Lung (tissue), 12 donors: ENCODE results near the gene ADAM30. TPM values are rescaled to one million over a fixed set of nuclear protein-coding genes. Genes with fewer than 3 reads are reported as not detected.

Experiments
- ATAC-seq: fragments of 200-7000 bp; cut with Tn5 transposase; one replicate; pipeline ENCODE4 v1.9.1; 2020; ENCODE audit warnings: moderate number of reproducible peaks; ENCODE audit not compliant: insufficient read depth, low FRiP score
- DNase-seq, 3 donors: peaks; one replicate each; pipeline ENCODE4 v3.0.0-alpha.2; 2013 to 2017
- H3K27ac ChIP-seq, 2 donors: one replicate each; pipeline ENCODE4 v1.5.1; 2013; ENCODE audit warnings: mild to moderate bottlenecking in 2 of 2, moderate library complexity in 2 of 2, control low read depth in 1 of 2, inconsistent platforms in 1 of 2, low read depth in 1 of 2, low read length in 1 of 2
- H3K27me3 ChIP-seq, 3 donors: one replicate each; pipeline ENCODE4 v1.5.1; 2013; ENCODE audit warnings: low read length in 2 of 3; ENCODE audit not compliant: control insufficient read depth in 3 of 3, insufficient read depth in 3 of 3
- H3K36me3 ChIP-seq, 4 donors: one replicate each; pipeline ENCODE4 v1.5.1; 2013; ENCODE audit warnings: low read length in 4 of 4, mild to moderate bottlenecking in 1 of 4, moderate library complexity in 1 of 4; ENCODE audit not compliant: control insufficient read depth in 4 of 4, insufficient read depth in 4 of 4
- H3K4me1 ChIP-seq, 5 donors: one replicate each; pipeline ENCODE4 v1.5.1; 2013; ENCODE audit warnings: low read length in 5 of 5, mild to moderate bottlenecking in 2 of 5, moderate library complexity in 1 of 5; ENCODE audit not compliant: control insufficient read depth in 5 of 5, insufficient read depth in 5 of 5
- H3K4me3 ChIP-seq: one replicate; pipeline ENCODE4 v1.5.1; 2013; ENCODE audit warnings: mild to moderate bottlenecking, control low read depth, moderate library complexity
- H3K9ac ChIP-seq, 2 donors: one replicate each; pipeline ENCODE4 v1.5.1; 2013; ENCODE audit warnings: low read length in 2 of 2, control low read depth in 1 of 2; ENCODE audit not compliant: insufficient read depth in 1 of 2
- H3K9me3 ChIP-seq, 4 donors: one replicate each; pipeline ENCODE4 v1.5.1; 2013; ENCODE audit warnings: low read length in 3 of 4, mild to moderate bottlenecking in 1 of 4, moderate library complexity in 1 of 4; ENCODE audit not compliant: control insufficient read depth in 4 of 4, insufficient read depth in 3 of 4
- WGBS, 2 donors: extraction: QIAGEN DNeasy Blood & Tissue Kit; methylation state at CpG; one replicate each; pipeline ENCODE4 v1.1.7; 2013; 5-methylcytosine and 5-hydroxymethylcytosine counted together
- polyA plus RNA-seq, 2 donors: library from polyadenylated mRNA; stranded (reverse); fragments of 200-250 nt; gene quantifications; one replicate each; pipeline ENCODE4 v1.2.1, GENCODE V29; 2013
- total RNA-seq, 2 donors: library from RNA; depleted of rRNA in 1 of 2; stranded (reverse); fragments of >200 nt in 1 of 2; gene quantifications; one replicate each; pipeline ENCODE4 v1.2.1, GENCODE V29; 2014 to 2021
- TF ChIP-seq, protein P1 (sequence below): IDR thresholded peaks from 2 replicates; pipeline ENCODE4 v1.5.1; 2012; ENCODE audit warnings: mild to moderate bottlenecking; ENCODE audit errors: control extremely low read depth, extremely low read depth
- donor health status: control.
- donor health status: control.
- donor health status: Bipolar disorder and iron deficiency.
- donor health status: healthy.
- donor health status: DM: yes; HTN: yes; CAD: no.

The ADAM30 gene
- total and polyA plus RNA-seq, 4 donors = not detected

GRCh38 chr1:119870917-119871596 is 25.3 kb downstream of the ADAM30 start:
- ATAC-seq (peak; percentile 86), DNase-seq (peak; percentile 78 to 85 (median 83))
- Histone ChIP-seq H3K9me3 (no peaks in the 10 kb centered on the region), H3K36me3 (no peaks in the 10 kb centered on the region), H3K27me3 (no peaks in the 10 kb centered on the region), H3K4me1 (peaks cover 0 to 4% (median 0%) of the 10 kb centered on the region in 5 donors), H3K4me3 (no peak overlapping the region), H3K27ac (no peak overlapping the region), H3K9ac (no peak overlapping the region)
- 47 to 52% methylated on average over 20 of the region's 20 CpGs for WGBS, 2 donors
- TF ChIP-seq, protein P1, sequence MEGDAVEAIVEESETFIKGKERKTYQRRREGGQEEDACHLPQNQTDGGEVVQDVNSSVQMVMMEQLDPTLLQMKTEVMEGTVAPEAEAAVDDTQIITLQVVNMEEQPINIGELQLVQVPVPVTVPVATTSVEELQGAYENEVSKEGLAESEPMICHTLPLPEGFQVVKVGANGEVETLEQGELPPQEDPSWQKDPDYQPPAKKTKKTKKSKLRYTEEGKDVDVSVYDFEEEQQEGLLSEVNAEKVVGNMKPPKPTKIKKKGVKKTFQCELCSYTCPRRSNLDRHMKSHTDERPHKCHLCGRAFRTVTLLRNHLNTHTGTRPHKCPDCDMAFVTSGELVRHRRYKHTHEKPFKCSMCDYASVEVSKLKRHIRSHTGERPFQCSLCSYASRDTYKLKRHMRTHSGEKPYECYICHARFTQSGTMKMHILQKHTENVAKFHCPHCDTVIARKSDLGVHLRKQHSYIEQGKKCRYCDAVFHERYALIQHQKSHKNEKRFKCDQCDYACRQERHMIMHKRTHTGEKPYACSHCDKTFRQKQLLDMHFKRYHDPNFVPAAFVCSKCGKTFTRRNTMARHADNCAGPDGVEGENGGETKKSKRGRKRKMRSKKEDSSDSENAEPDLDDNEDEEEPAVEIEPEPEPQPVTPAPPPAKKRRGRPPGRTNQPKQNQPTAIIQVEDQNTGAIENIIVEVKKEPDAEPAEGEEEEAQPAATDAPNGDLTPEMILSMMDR = peak; percentile 49

DNA sequence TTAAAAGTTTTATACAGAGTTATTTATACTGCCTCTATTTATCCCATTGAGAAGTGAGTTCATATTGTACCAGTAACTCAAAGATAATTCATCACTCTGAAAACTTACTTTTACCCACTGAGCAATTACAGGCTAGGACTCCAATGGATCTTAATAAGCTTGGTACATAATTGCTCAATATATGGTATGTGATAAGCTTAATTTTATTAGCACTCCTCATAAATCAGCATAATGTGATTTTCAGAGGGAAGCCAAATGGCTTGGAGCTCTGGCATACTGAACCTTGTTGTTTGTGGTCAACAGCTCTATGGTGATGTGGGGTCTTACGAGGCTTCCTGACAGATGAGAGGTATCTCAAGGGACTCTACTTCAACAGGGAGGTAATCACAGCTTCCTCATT is 26.3 kb downstream of the ADAM30 start:
- DNase-seq (peak in 2 of 3 donors; percentile 32 to 51), ATAC-seq (no peak)
- H3K36me3 ChIP-seq = no peaks in the 10 kb centered on the region
- no peaks in the 10 kb centered on the region for H3K27me3 ChIP-seq
- no peak overlapping the region for H3K4me3 ChIP-seq
- 62 to 83% methylated on average over 1 of the region's 1 CpG for WGBS, 2 donors
- no peaks in the 10 kb centered on the region for H3K9me3 ChIP-seq
- no peak overlapping the region for H3K27ac ChIP-seq
- TF ChIP-seq, protein P1 = no peak
- no peak overlapping the region for H3K9ac ChIP-seq
- peaks cover 0 to 7% (median 0%) of the 10 kb centered on the region in 5 donors for H3K4me1 ChIP-seq

GRCh38 chr1:119868176-119868575 is 28.1 kb downstream of the ADAM30 start:
- Histone ChIP-seq H3K36me3 (no peaks in the 10 kb centered on the region), H3K9me3 (no peaks in the 10 kb centered on the region), H3K27me3 (no peaks in the 10 kb centered on the region), H3K4me3 (no peak overlapping the region), H3K9ac (no peak overlapping the region), H3K27ac (no peak overlapping the region), H3K4me1 (peaks cover 0 to 5% (median 0%) of the 10 kb centered on the region in 5 donors)
- WGBS, 2 donors = 85 to 90% methylated on average over 2 of the region's 2 CpGs
- DNase-seq = no peak
- no peak for ATAC-seq
- TF ChIP-seq, protein P1 = no peak
